ENCODE results near the gene GNAI3. TPM values are rescaled to one million over a fixed set of nuclear protein-coding genes. Genes with fewer than 3 reads are reported as not detected.

The GNAI3 gene
- polyA plus RNA-seq, 3 donors: 2.5 to 4.8 (median 4.1) TPM

DNA sequence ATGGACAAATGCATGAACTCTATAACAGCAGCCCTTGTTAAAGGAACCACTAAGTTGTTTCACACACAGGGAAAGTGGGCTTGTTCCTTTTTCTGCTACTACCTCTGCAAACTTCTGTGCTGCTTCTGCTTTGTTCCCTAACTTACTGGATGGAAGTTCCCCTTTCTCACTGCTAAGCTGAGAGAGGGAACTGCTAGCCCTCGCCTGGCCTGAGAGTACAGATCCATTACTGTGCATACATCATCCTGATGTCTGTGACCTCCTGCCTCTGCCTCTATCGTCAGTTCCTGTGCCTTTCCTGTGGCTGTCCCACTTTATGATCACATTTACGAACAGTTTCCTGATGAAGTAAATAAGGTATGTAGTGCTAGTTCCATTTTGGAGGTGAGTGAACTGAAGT, 67.5 kb downstream of the GNAI3 start:
- H3K27ac ChIP-seq (ENCODE audit: low read depth, low read length): peak overlapping the region; percentile 74
- WGBS, 3 donors: 28 to 62% (median 44%) methylated on average over 3 of the region's 3 CpGs

DNA sequence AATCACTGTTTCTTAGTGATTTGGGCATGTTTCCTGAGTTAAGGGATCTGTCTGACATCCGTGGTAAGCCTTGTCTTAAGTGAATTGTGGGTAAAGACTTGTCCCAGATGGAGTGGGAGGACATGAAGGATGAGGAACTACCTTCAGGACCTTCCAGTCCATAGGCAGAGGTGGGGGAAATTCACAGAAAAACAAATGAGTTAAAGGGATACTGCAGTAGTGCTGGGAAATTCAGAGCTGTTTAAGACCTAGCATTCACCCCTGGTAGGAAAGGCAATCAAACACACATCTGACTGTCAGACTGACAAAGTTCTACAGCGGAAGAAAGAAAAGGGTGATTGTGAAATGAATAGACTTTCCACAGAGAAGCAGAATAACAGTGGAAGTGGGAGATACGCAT, 68.0 kb downstream of the GNAI3 start:
- peak overlapping the region; percentile 74 for H3K27ac ChIP-seq (ENCODE audit: low read depth, low read length)

DNA sequence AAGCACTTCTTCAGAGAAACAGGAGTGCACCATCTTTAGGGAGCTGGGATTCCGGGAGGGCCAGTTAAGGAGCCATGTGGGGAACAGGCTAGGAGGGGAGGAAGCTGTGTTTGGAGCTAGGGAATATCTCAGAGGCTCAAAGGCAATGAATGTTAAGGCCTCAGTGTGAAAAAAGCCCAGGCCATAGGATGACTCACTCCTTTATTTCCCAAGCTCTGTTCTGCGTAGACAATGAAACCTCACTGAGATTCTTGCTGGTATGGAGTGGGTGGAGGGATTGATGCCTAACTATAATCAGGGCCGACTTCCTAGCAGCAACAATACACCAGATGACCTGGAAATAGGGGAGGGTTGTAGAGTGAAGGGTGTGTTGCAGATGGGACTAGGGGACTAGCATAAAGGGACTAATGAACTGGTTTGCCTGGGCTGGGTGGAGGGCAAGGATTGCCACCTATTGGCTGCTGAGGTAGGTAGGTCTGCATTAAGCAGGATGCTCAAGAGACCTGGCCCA, 68.9 kb downstream of the GNAI3 start:
- H3K27ac ChIP-seq (ENCODE audit: low read depth, low read length): peak overlapping the region; percentile 74
- WGBS, 3 donors: 50 to 76% (median 51%) methylated on average over 3 of the region's 3 CpGs

More for the DNA sequence above, 68.0 kb downstream of the GNAI3 start:
- whole genome bisulfite sequencing, 3 donors: 55 to 71% (median 62%) methylated on average over 3 of the region's 3 CpGs

DNA sequence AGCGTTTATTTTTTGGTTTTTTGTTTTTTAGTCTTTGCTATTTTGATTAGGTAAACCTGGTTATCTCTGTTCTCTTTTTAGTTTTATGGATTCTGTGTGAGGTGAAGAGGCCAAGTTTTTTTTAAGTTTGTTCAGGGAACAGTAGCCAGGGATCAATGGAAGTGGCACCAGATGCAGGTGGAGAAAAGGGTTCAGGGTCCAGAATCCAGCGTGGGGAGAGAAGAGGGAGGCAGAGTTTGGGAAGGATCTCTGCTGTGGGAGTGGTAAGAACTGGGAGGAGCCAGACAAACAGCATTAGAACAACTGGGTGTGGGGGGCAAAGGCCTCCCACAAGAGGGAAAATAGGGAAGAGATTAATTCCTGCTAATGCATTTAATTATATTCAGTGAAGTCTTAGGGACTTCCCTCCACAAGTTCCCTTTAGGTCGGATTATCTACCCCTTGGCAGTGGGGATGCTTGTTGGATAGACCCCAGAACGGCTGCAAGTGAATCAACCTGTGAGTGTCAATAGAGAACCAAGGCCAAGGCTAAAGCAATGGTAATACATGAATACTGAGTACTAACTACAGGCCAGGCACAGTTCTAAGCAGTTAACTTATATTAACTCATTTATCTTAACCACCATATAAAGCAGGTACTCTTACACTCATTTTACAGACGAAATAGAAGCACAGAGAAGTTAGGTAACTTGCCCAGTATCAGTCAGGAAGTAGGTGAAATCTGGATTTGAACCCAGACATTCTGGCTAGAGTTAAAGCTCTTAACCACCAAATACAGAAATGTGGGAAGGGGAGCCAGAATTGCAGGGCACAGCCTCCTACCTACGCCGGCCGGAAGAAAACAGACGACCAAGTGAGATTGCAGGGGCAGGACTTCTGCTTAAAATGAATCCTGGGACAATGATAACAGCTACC, 70.5 kb downstream of the GNAI3 start:
- WGBS, 3 donors: 19 to 43% (median 42%) methylated on average over 9 of the region's 9 CpGs
- H3K27ac ChIP-seq (ENCODE audit: low read depth, low read length): no peak overlapping the region

DNA sequence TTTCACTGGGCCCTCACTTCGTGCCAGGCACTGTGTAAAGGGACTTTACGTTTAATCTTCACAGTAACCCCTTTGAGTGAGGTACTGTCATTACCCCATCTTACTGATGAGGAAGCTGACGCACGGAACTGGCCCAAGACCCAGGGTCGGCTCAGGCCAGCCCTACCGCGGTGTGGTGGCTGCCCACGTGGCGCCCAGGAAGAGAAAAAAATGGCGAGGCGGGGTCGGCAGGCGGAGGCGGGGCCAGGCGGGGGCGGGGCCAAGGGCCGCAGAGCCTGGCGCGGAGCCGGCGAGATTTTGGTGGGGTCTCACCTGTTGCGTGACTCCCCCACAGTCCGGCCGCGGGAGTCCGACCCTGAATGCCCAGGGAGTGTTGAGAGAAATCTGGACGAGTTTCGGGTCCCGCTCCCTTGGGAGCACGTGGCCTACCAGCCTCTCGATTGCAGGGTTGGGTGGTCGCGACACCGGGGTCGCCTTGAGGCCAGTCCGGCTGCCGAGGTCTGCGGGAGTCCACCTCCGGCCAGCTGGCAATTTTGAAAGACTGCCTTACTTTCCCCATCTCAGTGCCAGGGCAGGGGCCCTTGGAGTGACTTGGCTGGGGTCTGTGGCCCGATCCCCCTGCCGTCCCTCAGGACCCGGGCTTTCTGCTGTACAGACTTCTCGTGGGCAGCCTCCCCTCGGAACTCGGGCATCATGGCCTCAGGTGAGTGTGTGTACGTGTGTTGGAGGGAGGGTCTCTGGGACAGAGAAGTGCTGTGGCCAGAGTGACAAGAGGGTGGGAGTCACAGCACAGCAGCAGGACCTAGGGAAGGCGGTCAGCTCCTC, 71.4 kb downstream of the GNAI3 start, which contains the start of the genes AMPD2 and GNAT2:
AMPD2 (plus strand) TSS at position 262 of the 825 bp plus-strand sequence. CDS start 1,339 bp downstream, outside the sequence.
GNAT2 (minus strand) TSS at position 41 of the 825 bp plus-strand sequence. CDS start 6,746 bp downstream, outside the sequence.
- 0 to 1% (median 1%) methylated on average over 43 to 47 of the region's 47 CpGs for WGBS, 3 donors
- H3K27ac ChIP-seq (ENCODE audit: low read depth, low read length): peak within 1 kb of the TSS; percentile 4

DNA sequence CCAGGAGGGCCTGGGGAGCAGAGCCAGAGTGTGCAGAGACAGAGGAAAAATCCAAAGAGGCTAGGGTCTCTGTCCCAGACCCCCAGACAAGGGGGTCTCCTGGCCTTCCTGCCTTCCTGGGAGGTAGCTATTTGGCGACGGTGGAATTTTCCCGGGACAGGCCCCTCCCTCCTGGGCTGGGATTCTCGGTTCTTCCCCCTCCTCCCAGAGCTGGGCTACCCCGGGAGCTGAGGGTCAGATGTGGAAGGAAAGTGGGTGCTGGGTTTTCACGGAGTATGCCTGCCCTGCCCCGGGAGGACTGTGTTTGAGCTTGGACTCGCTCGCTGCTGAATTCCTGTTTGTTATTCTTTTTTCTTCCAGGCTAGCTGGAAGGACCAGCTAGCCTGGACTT, 72.0 kb downstream of the GNAI3 start:
- 0% methylated on average over 9 of the region's 9 CpGs for WGBS, 3 donors

DNA sequence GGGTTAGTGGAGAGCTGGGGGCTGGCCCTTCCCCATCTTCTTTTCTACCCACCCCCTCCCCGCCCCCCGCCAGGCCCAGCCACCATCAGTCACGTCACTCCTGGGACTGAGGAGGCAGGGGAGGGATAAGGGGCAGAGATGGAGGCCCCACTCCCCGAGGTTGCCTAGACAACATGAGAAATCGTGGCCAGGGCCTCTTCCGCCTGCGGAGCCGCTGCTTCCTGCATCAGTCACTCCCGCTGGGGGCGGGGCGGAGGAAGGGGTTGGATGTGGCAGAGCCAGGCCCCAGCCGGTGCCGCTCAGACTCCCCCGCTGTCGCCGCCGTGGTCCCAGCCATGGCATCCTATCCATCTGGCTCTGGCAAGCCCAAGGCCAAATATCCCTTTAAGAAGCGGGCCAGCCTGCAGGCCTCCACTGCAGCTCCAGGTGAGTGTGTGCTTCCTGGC, 72.4 kb downstream of the GNAI3 start:
- H3K27ac ChIP-seq (ENCODE audit: low read depth, low read length): peak overlapping the region; percentile 4
- 0 to 2% (median 1%) methylated on average over 17 to 18 of the region's 18 CpGs for WGBS, 3 donors

More for the DNA sequence above, 72.0 kb downstream of the GNAI3 start:
- H3K27ac ChIP-seq (ENCODE audit: low read depth, low read length): peak overlapping the region; percentile 4

DNA sequence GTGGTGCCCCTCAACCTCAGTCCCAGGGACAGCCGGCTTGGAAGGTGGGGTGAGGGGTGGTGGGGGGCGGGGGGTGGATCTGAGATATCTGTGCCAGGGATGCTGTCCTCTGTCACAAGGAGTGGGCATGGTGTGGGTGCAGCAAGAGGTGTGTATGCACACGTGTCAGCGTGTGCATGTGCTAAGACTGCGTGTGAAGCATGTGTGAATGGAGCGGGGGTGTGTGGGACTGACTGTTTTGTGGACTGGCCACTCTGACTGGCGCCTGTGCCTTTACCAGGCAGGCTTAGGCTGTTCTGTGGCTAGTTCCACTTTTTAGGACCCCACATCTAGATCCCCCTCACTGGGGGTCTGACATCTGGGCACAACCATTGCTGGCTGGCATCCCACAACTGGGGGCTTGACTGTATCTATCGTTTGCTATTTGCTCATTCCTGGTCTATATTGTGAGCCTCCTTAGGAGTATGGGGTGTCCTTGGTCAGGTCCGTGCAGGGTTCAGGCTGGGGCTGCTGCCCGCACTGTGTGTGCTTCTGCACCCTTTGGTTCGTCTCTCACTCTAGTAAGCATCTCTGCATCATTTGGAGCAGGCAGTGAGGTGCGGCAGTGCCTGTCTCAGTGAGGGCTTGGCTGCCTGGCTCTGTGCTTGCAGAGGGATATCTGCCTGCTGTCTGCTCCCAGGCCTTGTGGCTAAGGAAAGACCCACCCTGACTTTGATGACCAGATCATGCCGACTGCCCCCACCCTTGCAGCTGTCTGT, 73.1 kb downstream of the GNAI3 start:
- WGBS, 3 donors: 31 to 36% (median 32%) methylated on average over 13 of the region's 13 CpGs
- no peak overlapping the region for H3K27ac ChIP-seq (ENCODE audit: low read depth, low read length)

DNA sequence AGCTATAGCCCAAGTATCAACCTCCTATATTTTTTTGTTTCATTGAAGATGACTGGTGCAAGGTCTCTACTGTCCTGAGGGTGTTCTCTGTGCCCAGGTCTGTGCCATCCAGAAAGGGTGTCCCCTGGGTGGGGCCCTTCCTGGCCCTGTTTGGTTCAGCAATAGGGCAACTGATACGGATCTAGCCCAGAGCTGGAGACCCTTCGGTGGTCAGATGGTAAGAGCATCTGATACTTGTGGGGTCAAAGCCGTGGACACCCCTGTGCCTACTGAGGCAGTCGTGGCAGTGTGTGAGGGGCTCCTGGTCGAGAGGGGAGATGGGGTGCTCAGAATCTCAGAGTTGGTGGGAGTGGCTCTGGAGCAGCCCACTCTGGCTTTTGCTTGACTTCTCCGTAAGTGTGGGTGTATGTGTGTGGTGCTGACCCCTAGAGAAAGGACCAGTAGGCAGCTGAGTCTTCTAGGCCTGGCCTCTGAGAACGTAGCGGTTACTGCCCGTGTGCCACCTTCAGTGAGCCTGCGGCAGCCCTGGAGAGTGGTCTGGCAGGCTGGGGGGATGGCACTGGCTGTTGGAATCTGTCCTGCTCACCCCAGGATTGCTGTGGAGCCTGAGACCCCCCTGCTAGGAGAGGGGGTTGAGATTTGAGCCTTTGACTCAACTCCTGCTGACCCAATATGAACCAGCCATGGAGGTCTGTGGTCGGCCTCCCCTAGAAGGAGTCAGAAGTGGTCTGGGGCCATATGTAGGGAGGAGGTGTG, 73.9 kb downstream of the GNAI3 start:
- 78 to 82% (median 79%) methylated on average over 11 of the region's 11 CpGs for WGBS, 3 donors
- no peak overlapping the region for H3K27ac ChIP-seq (ENCODE audit: low read depth, low read length)

DNA sequence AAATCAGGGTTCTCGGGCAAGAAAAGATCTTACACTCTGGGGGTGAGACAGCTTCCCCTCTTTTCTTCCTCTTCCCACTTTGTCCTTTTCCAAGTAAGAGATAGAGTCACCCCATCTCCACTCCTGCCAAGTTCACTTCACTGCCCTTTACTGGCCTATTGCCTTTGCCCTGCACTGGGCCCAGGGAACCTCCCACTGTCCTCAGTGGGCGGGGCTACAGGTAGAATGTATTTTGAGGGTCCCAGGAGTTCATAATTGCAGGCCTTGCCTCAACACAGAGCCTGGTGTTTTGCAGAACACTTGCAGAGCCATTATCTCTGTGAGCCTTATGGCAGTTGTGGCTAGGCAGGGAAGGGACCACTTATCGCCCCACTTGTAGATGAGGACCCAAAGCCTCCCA, 74.5 kb downstream of the GNAI3 start:
- 78 to 86% (median 81%) methylated on average over 3 of the region's 3 CpGs for WGBS, 3 donors
- no peak overlapping the region for H3K27ac ChIP-seq (ENCODE audit: low read depth, low read length)

DNA sequence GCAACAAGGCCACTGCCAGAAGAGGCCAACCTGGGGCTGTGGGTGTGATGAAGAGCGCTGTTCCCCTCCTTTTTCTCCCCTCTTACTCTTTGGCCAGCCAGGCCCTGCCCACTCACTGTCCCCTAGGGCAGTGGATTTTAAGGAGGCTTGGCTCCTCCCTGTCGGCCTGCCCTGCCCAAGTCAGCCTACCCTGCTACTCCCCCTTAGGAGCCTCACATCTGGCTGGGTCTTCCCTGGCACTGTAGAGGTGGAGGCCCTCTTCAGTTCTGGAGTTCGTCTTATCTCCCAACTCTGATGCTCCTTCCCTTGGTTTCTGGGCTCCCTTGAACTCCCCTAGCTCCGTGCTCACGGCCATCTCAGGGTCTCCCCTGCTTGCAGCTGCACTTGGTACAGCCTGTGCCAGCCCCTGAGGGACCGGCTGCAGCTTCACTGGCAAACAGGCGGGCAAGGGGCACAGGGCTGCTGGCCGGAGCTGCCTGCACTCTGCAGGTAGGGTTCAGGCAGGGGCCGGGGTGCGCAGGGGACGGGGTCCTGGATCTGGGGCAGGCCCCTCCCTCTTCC, 75.3 kb downstream of the GNAI3 start:
- 49 to 72% (median 49%) methylated on average over 11 of the region's 11 CpGs for WGBS, 3 donors
- H3K27ac ChIP-seq (ENCODE audit: low read depth, low read length): no peak overlapping the region

DNA sequence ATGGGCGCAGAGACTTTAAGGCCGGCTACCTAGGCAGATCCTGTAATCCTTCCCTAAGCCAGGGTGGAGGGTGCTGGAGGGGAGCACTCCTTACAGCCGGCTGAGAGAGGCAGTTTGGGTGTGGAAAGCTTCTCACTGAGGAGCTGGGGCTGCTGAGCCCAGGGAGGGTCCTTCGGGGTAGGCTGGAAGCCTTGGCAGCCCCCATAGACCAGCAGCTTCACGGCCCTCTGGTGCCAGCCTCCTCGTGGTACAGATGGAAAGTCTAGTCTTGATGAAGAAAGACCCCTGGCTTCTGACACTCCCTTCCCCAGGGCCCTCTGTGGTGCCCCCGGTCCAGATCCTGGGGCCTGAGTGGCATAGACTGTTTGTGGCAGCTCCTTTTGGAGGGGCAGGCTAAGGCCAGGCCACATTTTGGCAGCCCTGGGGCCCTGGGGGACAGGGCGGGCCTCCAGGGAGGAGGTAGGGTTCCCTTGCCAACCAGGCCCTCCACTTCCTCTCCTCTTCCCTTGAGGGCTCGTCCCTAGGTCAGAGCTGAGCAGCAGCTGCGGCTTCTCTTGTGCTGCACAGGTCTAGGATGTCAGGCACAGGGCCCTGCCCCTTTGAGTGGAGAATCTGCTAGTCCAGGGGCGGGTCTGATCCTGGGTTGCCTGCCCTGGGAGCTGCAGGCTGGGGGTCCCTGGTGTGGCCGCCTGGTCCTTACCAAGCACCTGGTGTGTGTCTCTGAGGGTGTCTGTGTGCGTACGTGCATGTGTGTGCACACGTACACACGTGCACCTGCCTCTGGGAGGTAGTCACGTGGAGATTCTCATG, 76.0 kb downstream of the GNAI3 start:
- WGBS, 3 donors: 54 to 68% (median 61%) methylated on average over 16 to 17 of the region's 17 CpGs
- no peak overlapping the region for H3K27ac ChIP-seq (ENCODE audit: low read depth, low read length)

DNA sequence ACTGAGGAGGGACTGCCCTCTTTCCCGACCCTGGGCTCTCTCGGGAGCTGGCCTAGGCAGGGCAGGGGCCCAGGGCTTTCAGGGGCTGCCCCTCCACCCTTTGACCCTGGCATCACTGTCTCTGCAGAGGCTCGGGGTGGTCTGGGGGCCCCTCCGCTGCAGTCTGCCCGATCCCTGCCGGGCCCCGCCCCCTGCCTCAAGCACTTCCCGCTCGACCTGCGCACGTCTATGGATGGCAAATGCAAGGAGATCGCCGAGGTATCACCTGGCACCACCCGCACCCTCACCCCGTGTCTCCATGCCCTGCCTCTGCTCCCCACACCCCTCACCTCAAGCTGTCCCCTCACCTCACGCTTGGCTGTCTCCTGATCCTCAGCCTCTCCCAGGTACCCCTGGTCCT, 76.8 kb downstream of the GNAI3 start:
- 84 to 89% (median 88%) methylated on average over 16 of the region's 16 CpGs for WGBS, 3 donors
- no peak overlapping the region for H3K27ac ChIP-seq (ENCODE audit: low read depth, low read length)

DNA sequence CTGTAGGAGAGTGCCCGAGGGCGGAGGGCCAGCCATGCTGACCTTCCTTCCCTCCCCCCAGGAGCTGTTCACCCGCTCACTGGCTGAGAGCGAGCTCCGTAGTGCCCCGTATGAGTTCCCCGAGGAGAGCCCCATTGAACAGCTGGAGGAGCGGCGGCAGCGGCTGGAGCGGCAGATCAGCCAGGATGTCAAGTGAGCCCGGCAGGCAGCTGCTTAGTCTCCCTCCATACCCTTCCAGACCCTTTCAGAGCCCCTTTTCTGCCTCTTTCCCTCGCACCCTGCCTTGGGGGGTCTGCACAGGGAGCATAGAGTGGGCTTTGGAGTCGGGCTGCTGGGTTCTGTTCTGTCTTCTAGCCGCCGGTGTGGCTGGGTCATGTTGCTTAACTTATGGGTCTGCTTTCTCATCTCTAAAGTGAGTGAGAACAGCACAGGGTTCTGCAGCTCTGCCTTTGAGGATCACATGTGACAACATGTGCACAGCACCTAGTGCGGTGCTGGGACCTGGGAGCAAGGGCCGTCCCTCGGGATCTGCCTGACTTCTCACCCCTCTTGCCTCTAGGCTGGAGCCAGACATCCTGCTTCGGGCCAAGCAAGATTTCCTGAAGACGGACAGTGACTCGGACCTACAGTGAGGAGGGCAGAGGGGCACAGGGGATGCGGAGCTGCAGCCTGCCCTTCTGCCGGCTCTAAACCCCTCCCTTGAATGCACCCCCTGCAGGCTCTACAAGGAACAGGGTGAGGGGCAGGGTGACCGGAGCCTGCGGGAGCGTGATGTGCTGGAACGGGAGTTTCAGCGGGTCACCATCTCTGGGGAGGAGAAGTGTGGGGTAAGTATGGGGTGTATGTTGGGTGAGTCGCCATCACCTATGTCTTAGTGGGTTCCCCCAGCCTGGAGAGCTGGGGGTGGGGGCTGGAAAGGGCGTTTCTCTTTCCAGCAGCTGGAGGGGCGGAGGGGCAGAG, 77.5 kb downstream of the GNAI3 start:
- WGBS, 3 donors: 76 to 84% (median 79%) methylated on average over 32 of the region's 32 CpGs
- no peak overlapping the region for H3K27ac ChIP-seq (ENCODE audit: low read depth, low read length)

DNA sequence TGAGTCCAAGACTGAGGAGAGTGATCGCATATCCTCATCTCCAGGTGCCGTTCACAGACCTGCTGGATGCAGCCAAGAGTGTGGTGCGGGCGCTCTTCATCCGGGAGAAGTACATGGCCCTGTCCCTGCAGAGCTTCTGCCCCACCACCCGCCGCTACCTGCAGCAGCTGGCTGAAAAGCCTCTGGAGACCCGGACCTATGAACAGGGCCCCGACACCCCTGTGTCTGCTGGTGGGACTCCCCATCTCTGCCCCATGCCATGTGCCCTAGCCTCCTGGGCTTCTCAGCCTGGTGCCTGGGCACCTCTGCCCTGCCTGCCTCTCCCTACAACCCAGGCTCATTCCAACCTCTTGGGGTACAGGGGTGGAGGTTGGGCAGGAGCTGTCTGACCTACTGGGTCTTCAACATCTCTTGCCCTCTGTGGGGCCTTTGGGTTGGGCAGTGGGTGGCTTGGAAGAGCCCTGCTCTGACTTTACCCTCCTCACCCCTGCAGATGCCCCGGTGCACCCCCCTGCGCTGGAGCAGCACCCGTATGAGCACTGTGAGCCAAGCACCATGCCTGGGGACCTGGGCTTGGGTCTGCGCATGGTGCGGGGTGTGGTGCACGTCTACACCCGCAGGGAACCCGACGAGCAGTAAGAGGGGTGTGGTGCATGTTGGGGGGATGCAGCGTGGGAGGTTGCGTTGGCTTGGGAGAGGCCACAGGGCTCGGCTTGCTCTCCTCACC, 78.4 kb downstream of the GNAI3 start:
- no peak overlapping the region for H3K27ac ChIP-seq (ENCODE audit: low read depth, low read length)
- WGBS, 3 donors: 89 to 95% (median 94%) methylated on average over 21 of the region's 21 CpGs

Measured in adipose tissue (tissue), 3 donors.